ENCODE data around the gene UGT1A5. TPM values are rescaled to one million over a fixed set of nuclear protein-coding genes. Genes with fewer than 3 reads are reported as not detected.

Gene UGT1A5
- total and polyA plus RNA-seq, 2 of the 8 experiments (the other 6 are each of a cell fraction or from before 2014, with no cell fraction given), result not detected

- no peak overlapping the region for H2BK15ac ChIP-seq (ENCODE audit: low read length)
- no peak overlapping the region for H3K4me3 ChIP-seq (ENCODE audit: extremely low read depth in 1 of 4, insufficient read depth in 2 of 4, low read depth in 3 of 4, low read length in 4 of 4)
- ChIA-PET CTCF (ENCODE audit: partially characterized antibody) (no interaction called here), POLR2A (ENCODE audit: partially characterized antibody) (no interaction called here)
- no peaks in the 10 kb centered on the region for H4K20me1 ChIP-seq (replicated peaks in 1 of 2; ENCODE audit: control insufficient read depth in 1 of 2, insufficient read depth in 2 of 2, low read length in 2 of 2)
- no peak overlapping the region for H4K8ac ChIP-seq (ENCODE audit: extremely low read depth, insufficient read depth, low read length)
- H2BK120ac ChIP-seq (replicated peaks; ENCODE audit: low read depth, low read length), result no peak overlapping the region
- no peak overlapping the region for H3K4me2 ChIP-seq (ENCODE audit: insufficient read depth in 1 of 2, low read depth in 2 of 2, low read length in 2 of 2)
- no peak overlapping the region for H2AFZ ChIP-seq (ENCODE audit: low read length)
- H2AK5ac ChIP-seq (ENCODE audit: low read depth, low read length), result no peak overlapping the region
- H3K9me3 ChIP-seq (ENCODE audit: insufficient read depth in 2 of 2, low read depth in 1 of 2, low read length in 1 of 2), result no peaks in the 10 kb centered on the region
- H3K14ac ChIP-seq (ENCODE audit: insufficient read length), result no peak overlapping the region
- no peak overlapping the region for H4K91ac ChIP-seq (replicated peaks; ENCODE audit: insufficient read length, low read length)
- no peak overlapping the region for H3K23ac ChIP-seq (ENCODE audit: insufficient read length)
- no peaks in the 10 kb centered on the region for H3K36me3 ChIP-seq (ENCODE audit: control insufficient read depth in 2 of 4, insufficient read depth in 4 of 4, low read length in 3 of 4)
- no peak overlapping the region for H3K27ac ChIP-seq (ENCODE audit: low read depth, low read length)
- H3K27me3 ChIP-seq (replicated peaks in 1 of 4; ENCODE audit: control insufficient read depth in 3 of 4, extremely low read depth in 1 of 4, insufficient read depth in 3 of 4, low read length in 3 of 4), result no peaks in the 10 kb centered on the region
- DNase-seq (ENCODE audit: low read depth in 1 of 2, low spot score in 2 of 2), result no peak
- H2BK20ac ChIP-seq (ENCODE audit: low read length), result no peak overlapping the region
- FAIRE-seq, result no peak
- H3K79me1 ChIP-seq (ENCODE audit: low read depth, low read length), result no peaks in the 10 kb centered on the region
- no peak overlapping the region for H3K4ac ChIP-seq (replicated peaks; ENCODE audit: insufficient read length, low read depth, low read length)
- no peak overlapping the region for H4K5ac ChIP-seq (ENCODE audit: insufficient read length, low read depth, low read length)
- no peaks in the 10 kb centered on the region; a peak in 1 of 7 replicates for H3K4me1 ChIP-seq (replicated peaks in 1 of 4; ENCODE audit: control insufficient read depth in 3 of 4, insufficient read depth in 4 of 4, low read length in 3 of 4)
- H3K9ac ChIP-seq (replicated peaks in 1 of 4; ENCODE audit: extremely low read depth in 1 of 4, low read depth in 3 of 4, low read length in 3 of 4), result no peak overlapping the region
- no peaks in the 10 kb centered on the region for H3K79me2 ChIP-seq (ENCODE audit: control insufficient read depth in 1 of 2, insufficient read depth in 2 of 2, low read length in 2 of 2)
- H3K23me2 ChIP-seq (ENCODE audit: low read depth, low read length), result no peaks in the 10 kb centered on the region
- no peak overlapping the region for H3K18ac ChIP-seq (ENCODE audit: extremely low read depth, low read length)
- no peak overlapping the region for H2BK12ac ChIP-seq (ENCODE audit: low read depth, low read length)
- TF ChIP-seq EP300 (IDR thresholded peaks at IDR 0.05; ENCODE audit: borderline replicate concordance in 1 of 2, low read depth in 2 of 2, low read length in 2 of 2), result no peak
- no peak for TF ChIP-seq EZH2 (IDR thresholded peaks at IDR 0.05; ENCODE audit: low read depth, low read length, severe bottlenecking)
- TF ChIP-seq SUZ12 (IDR thresholded peaks at IDR 0.05; ENCODE audit: low read length), result no peak
- no peak for TF ChIP-seq GTF2F1 (IDR thresholded peaks at IDR 0.05; ENCODE audit: borderline replicate concordance, low read depth, low read length)
- TF ChIP-seq CTCF (IDR thresholded peaks at IDR 0.05; ENCODE audit: control extremely low read depth in 1 of 3, insufficient read depth in 1 of 3, low read depth in 1 of 3, low read length in 3 of 3), result no peak
- no peak for TF ChIP-seq HDAC2 (IDR thresholded peaks at IDR 0.05; ENCODE audit: borderline replicate concordance in 1 of 2, low read depth in 2 of 2, low read length in 2 of 2)
- TF ChIP-seq POLR2A (IDR thresholded peaks at IDR 0.05; ENCODE audit: control extremely low read depth in 1 of 2, low read depth in 2 of 2, low read length in 2 of 2), result no peak
- TF ChIP-seq SIX5 (IDR thresholded peaks at IDR 0.05; ENCODE audit: low read depth, low read length), result no peak
- no peak for TF ChIP-seq NANOG (IDR thresholded peaks at IDR 0.05; ENCODE audit: insufficient read depth, low read depth, low read length, poor library complexity, severe bottlenecking)
- no peak for TF ChIP-seq CBX8 (IDR thresholded peaks at IDR 0.05; ENCODE audit: borderline replicate concordance, low read depth, low read length)
- no peak for TF ChIP-seq BRCA1 (IDR thresholded peaks at IDR 0.05; ENCODE audit: low read depth, low read length)
- no peak overlapping the region for H3K56ac ChIP-seq (replicated peaks; ENCODE audit: insufficient read length, low read depth, low read length)
- H2BK5ac ChIP-seq (ENCODE audit: low read depth, low read length), result no peak overlapping the region
Measured at GRCh38 chr2:233673896-233674295, 38.8 kb upstream of the UGT1A5 start.

Data from H1 (cell line).